ENCODE results near the gene MAGI1.

GRCh38 chr3:66055289-66055688, 16.6 kb upstream of the MAGI1 start:
- TF ChIP-seq CTCF (IDR thresholded peaks at IDR 0.05 in 2 of 3, conservative IDR thresholded peaks at IDR 0.05 in 1 of 3; ENCODE audit: borderline replicate concordance in 1 of 3, insufficient read depth in 1 of 3, low read depth in 2 of 3, low read length in 2 of 3) (no peak), SP1 (IDR thresholded peaks at IDR 0.05; ENCODE audit: low read depth) (no peak), POLR2A (IDR thresholded peaks at IDR 0.05; ENCODE audit: borderline replicate concordance, extremely low read depth, insufficient read depth, insufficient read length) (no peak), ZFX (IDR thresholded peaks at IDR 0.05) (no peak), JUND (IDR thresholded peaks at IDR 0.05) (no peak), POLR2AphosphoS5 (IDR thresholded peaks at IDR 0.05; ENCODE audit: low read depth, low read length) (no peak), YY1 (IDR thresholded peaks at IDR 0.05; ENCODE audit: extremely low read depth, insufficient replicate concordance, low read depth, low read length) (no peak), CBX3 (IDR thresholded peaks at IDR 0.05; ENCODE audit: low read depth) (no peak), EZH2 (IDR thresholded peaks at IDR 0.05) (no peak), REST (IDR thresholded peaks at IDR 0.05; ENCODE audit: low read depth) (no peak), SIN3A (IDR thresholded peaks at IDR 0.05; ENCODE audit: low read depth) (no peak), RAD21 (IDR thresholded peaks at IDR 0.05; ENCODE audit: low read depth) (no peak), EZH2phosphoT487 (IDR thresholded peaks at IDR 0.05; ENCODE audit: borderline replicate concordance) (no peak), MAX (IDR thresholded peaks at IDR 0.05) (no peak)
